H9 (cell line): Measurements from ENCODE around the gene CMTM7. TPM values are rescaled to one million over a fixed set of nuclear protein-coding genes. Genes with fewer than 3 reads are reported as not detected.

Experiments used
- DNase-seq: peaks from one replicate; pipeline ENCODE4 v3.0.0-alpha.2; 2017
- H2AFZ ChIP-seq: one replicate; pipeline ENCODE4 v1.6.1; 2013; ENCODE audit warnings: mild to moderate bottlenecking, low read length, control low read depth, moderate library complexity
- H2AK5ac ChIP-seq: 2 replicates; pipeline ENCODE4 v1.6.1; 2013; ENCODE audit warnings: low read length, control low read depth, mixed read lengths; ENCODE audit not compliant: insufficient read length
- H2BK120ac ChIP-seq: one replicate; pipeline ENCODE4 v1.6.1; 2013; ENCODE audit warnings: low read depth, mild to moderate bottlenecking, low read length, control low read depth, inconsistent platforms; ENCODE audit not compliant: poor library complexity, severe bottlenecking
- H2BK12ac ChIP-seq: 2 replicates; pipeline ENCODE4 v1.6.1; 2013; ENCODE audit warnings: low read length, control low read depth, mixed read lengths, low read depth; ENCODE audit not compliant: insufficient read length
- H2BK15ac ChIP-seq: 2 replicates; pipeline ENCODE4 v1.6.1; 2013; ENCODE audit warnings: low read depth, low read length, control low read depth
- H2BK20ac ChIP-seq: one replicate; pipeline ENCODE4 v1.6.1; 2013; ENCODE audit warnings: low read depth, mild to moderate bottlenecking, low read length, control low read depth, inconsistent platforms; ENCODE audit not compliant: poor library complexity, severe bottlenecking
- H2BK5ac ChIP-seq: 2 replicates; pipeline ENCODE4 v1.6.1; 2013; ENCODE audit warnings: low read length, control low read depth, mixed read lengths; ENCODE audit not compliant: insufficient read length
- H3K14ac ChIP-seq: 2 replicates; pipeline ENCODE4 v1.6.1; 2013; ENCODE audit warnings: low read length, control low read depth; ENCODE audit not compliant: insufficient read depth
- H3K18ac ChIP-seq: 2 replicates; pipeline ENCODE4 v1.6.1; 2013; ENCODE audit warnings: low read depth, mild to moderate bottlenecking, mixed read lengths, low read length, control low read depth; ENCODE audit not compliant: insufficient read length
- H3K23ac ChIP-seq: 2 replicates; pipeline ENCODE4 v1.6.1; 2013; ENCODE audit warnings: low read length, control low read depth, mixed read lengths, low read depth; ENCODE audit not compliant: insufficient read length
- H3K23me2 ChIP-seq: 2 replicates; pipeline ENCODE4 v1.6.1; 2013; ENCODE audit warnings: low read depth, mild to moderate bottlenecking, mixed read lengths, low read length, control low read depth; ENCODE audit not compliant: insufficient read length, poor library complexity, severe bottlenecking
- H3K27ac ChIP-seq: 2 replicates; pipeline ENCODE4 v1.5.1; 2013; ENCODE audit warnings: low read length, control low read depth, mixed read lengths, low read depth; ENCODE audit not compliant: insufficient read length
- H3K27me3 ChIP-seq: 2 replicates; pipeline ENCODE4 v1.6.1; 2013; ENCODE audit warnings: low read length, control low read depth, inconsistent platforms; ENCODE audit not compliant: insufficient read depth
- H3K4ac ChIP-seq: 2 replicates; pipeline ENCODE4 v1.6.1; 2013; ENCODE audit warnings: low read depth, mild to moderate bottlenecking, control low read depth, inconsistent platforms, low read length, moderate library complexity
- H3K4me1 ChIP-seq: 2 replicates; pipeline ENCODE4 v1.6.1; 2013; ENCODE audit warnings: low read length, control low read depth, inconsistent platforms; ENCODE audit not compliant: insufficient read depth
- H3K4me2 ChIP-seq: 2 replicates; pipeline ENCODE4 v1.6.1; 2013; ENCODE audit warnings: low read length, control low read depth, mixed read lengths; ENCODE audit not compliant: insufficient read length, insufficient read depth
- H3K56ac ChIP-seq: 2 replicates; pipeline ENCODE4 v1.6.1; 2013; ENCODE audit warnings: low read depth, mild to moderate bottlenecking, mixed read lengths, low read length, control low read depth; ENCODE audit not compliant: insufficient read length
- H3K79me1 ChIP-seq: 2 replicates; pipeline ENCODE4 v1.6.1; 2013; ENCODE audit warnings: low read depth, mild to moderate bottlenecking, moderate library complexity, low read length, control low read depth, inconsistent platforms; ENCODE audit not compliant: insufficient read depth, poor library complexity, severe bottlenecking
- H3K79me2 ChIP-seq: 2 replicates; pipeline ENCODE4 v1.6.1; 2013; ENCODE audit warnings: low read length, control low read depth, inconsistent platforms; ENCODE audit not compliant: insufficient read depth
- H3K9ac ChIP-seq: 2 replicates; pipeline ENCODE4 v1.6.1; 2013; ENCODE audit warnings: low read length, control low read depth, mixed read lengths; ENCODE audit not compliant: insufficient read length; ENCODE audit errors: extremely low read depth
- H3K9me3 ChIP-seq: one replicate; pipeline ENCODE4 v1.6.1; 2013; ENCODE audit warnings: low read depth, low read length, inconsistent platforms; ENCODE audit not compliant: control insufficient read depth
- H3T11ph ChIP-seq: one replicate; pipeline ENCODE4 v1.6.1; 2013; ENCODE audit warnings: mild to moderate bottlenecking, low read length, control low read depth, inconsistent platforms
- H4K20me1 ChIP-seq: one replicate; pipeline ENCODE4 v1.6.1; 2013; ENCODE audit not compliant: control insufficient read depth, insufficient read length, insufficient read depth
- H4K5ac ChIP-seq: 2 replicates; pipeline ENCODE4 v1.6.1; 2013; ENCODE audit warnings: low read depth, mild to moderate bottlenecking, mixed read lengths, low read length, control low read depth; ENCODE audit not compliant: insufficient read length
- H4K8ac ChIP-seq: replicated peaks from 2 replicates; pipeline ENCODE4 v1.6.1; 2013; ENCODE audit warnings: low read length, control low read depth, mixed read lengths, low read depth; ENCODE audit not compliant: insufficient read length
- H4K91ac ChIP-seq: 2 replicates; pipeline ENCODE4 v1.6.1; 2013; ENCODE audit warnings: low read depth, mild to moderate bottlenecking, moderate library complexity, mixed read lengths, low read length, control low read depth; ENCODE audit not compliant: insufficient read length
- H3K27ac Mint-ChIP-seq, 3 experiments: 2 replicates in 2 of 3; 3 replicates in 1 of 3; pipeline ENCODE4 v1.8.0; 2020 to 2021; ENCODE audit warnings: mixed read lengths in 3 of 3, mild to moderate bottlenecking in 1 of 3, moderate library complexity in 1 of 3
- H3K27me3 Mint-ChIP-seq: 2 replicates; pipeline ENCODE4 v1.8.0; 2021; ENCODE audit warnings: low read depth, mild to moderate bottlenecking, moderate library complexity, mixed read lengths
- H3K36me3 Mint-ChIP-seq, 3 experiments: 2 replicates in 2 of 3; 3 replicates in 1 of 3; pipeline ENCODE4 v1.8.0; 2020 to 2021; ENCODE audit warnings: low read depth in 3 of 3, mixed read lengths in 3 of 3; ENCODE audit not compliant: insufficient read depth in 1 of 3
- H3K4me1 Mint-ChIP-seq, 2 experiments: 2 replicates each; pipeline ENCODE4 v1.8.0; 2020; ENCODE audit warnings: mixed read lengths in 2 of 2
- H3K4me3 Mint-ChIP-seq, 2 experiments: 2 replicates in 1 of 2; 3 replicates in 1 of 2; pipeline ENCODE4 v1.8.0; 2020 to 2021; ENCODE audit warnings: mild to moderate bottlenecking in 2 of 2, mixed read lengths in 2 of 2, moderate library complexity in 1 of 2
- H3K9me3 Mint-ChIP-seq, 2 experiments: 2 replicates in 1 of 2; 3 replicates in 1 of 2; pipeline ENCODE4 v1.8.0; 2020; ENCODE audit warnings: mild to moderate bottlenecking in 2 of 2, mixed read lengths in 2 of 2, moderate library complexity in 1 of 2
- CTCF ChIP-seq: fragments of 200-600 bp; sonication (generic); conservative IDR thresholded peaks from 3 replicates; pipeline ENCODE4 v1.8.0; 2021; ENCODE audit warnings: antibody characterized with exemption, mild to moderate bottlenecking
- WGBS: extraction: QIAGEN DNeasy Blood & Tissue Kit; methylation state at CpG from one replicate; pipeline ENCODE4 v1.1.7; 2013; ENCODE audit warnings: missing lambda C conversion rate, low lambda C conversion rate, mixed read lengths; ENCODE audit not compliant: insufficient read length; ENCODE audit errors: extremely low coverage; 5-methylcytosine and 5-hydroxymethylcytosine counted together
- total RNA-seq: library from RNA; stranded (reverse); gene quantifications from 2 replicates; pipeline ENCODE4 v1.2.1, GENCODE V29; 2021

Gene CMTM7
- total RNA-seq, 1 experiment from 2014 or later, result 23.9 TPM

GRCh38 chr3:32442766-32443165, 51.1 kb downstream of the CMTM7 start:
- no peak overlapping the region for H4K5ac ChIP-seq
- no peak overlapping the region for H2BK5ac ChIP-seq
- H2AFZ ChIP-seq, result no peak overlapping the region
- no peaks in the 10 kb centered on the region; the same call in 1 of the 2 replicates for H3K4me1 ChIP-seq
- H2BK12ac ChIP-seq, result no peak overlapping the region
- no peaks in the 10 kb centered on the region for H3K79me2 ChIP-seq
- no peak overlapping the region for H3T11ph ChIP-seq
- H3K9me3 ChIP-seq, result no peaks in the 10 kb centered on the region
- H3K23ac ChIP-seq, result no peak overlapping the region
- H2BK20ac ChIP-seq, result no peak overlapping the region
- peaks cover 20 to 21% of the 10 kb centered on the region in 2 experiments for H3K4me1 Mint-ChIP-seq
- H3K18ac ChIP-seq, result no peak overlapping the region
- H3K56ac ChIP-seq, result no peak overlapping the region
- no peak overlapping the region for H2AK5ac ChIP-seq
- H3K4me2 ChIP-seq, result no peak overlapping the region
- no peaks in the 10 kb centered on the region for H3K79me1 ChIP-seq
- H3K9ac ChIP-seq, result no peak overlapping the region
- H3K27ac Mint-ChIP-seq, result peak overlapping the region in 2 of 3 experiments; percentile 12 to 53; a peak in 1 of 7 replicates
- no peak overlapping the region for H2BK120ac ChIP-seq
- H2BK15ac ChIP-seq, result no peak overlapping the region
- no peaks in the 10 kb centered on the region for H3K27me3 Mint-ChIP-seq
- no peaks in the 10 kb centered on the region for H3K23me2 ChIP-seq
- no peak overlapping the region for H3K14ac ChIP-seq
- H3K36me3 Mint-ChIP-seq, result peaks cover 11 to 22% (median 12%) of the 10 kb centered on the region in 3 experiments; a peak in 6 of 7 replicates
- no peaks in the 10 kb centered on the region for H3K27me3 ChIP-seq
- WGBS, result no CpG with 5 or more reads among the region's 3 CpGs
- H3K9me3 Mint-ChIP-seq, result no peaks in the 10 kb centered on the region
- H3K4ac ChIP-seq, result no peak overlapping the region
- no peak for DNase-seq
- no peak overlapping the region for H3K27ac ChIP-seq
- H4K91ac ChIP-seq, result no peak overlapping the region
- no peak overlapping the region for H3K4me3 Mint-ChIP-seq
- no peaks in the 10 kb centered on the region for H4K20me1 ChIP-seq
- no peak overlapping the region for H4K8ac ChIP-seq
- no peak for TF ChIP-seq CTCF
